HepG2 (cell line): ENCODE measurements around the gene SIK2. TPM values are rescaled to one million over a fixed set of nuclear protein-coding genes. Genes with fewer than 3 reads are reported as not detected.

Source experiments
- ARNTL ChIP-seq: sonication (generic); formaldehyde crosslinking; IDR thresholded peaks from 2 replicates; pipeline ENCODE4 v1.4.0; 2020; ENCODE audit warnings: mild to moderate bottlenecking, missing genetic modification reagents
- ATRX ChIP-seq: sonication (generic); formaldehyde crosslinking; IDR thresholded peaks from 2 replicates; pipeline ENCODE4 v1.4.0; 2020; ENCODE audit warnings: missing genetic modification reagents, borderline replicate concordance
- DRAP1 ChIP-seq: IDR thresholded peaks from 2 replicates; pipeline ENCODE4 v1.6.1; 2016; ENCODE audit warnings: missing genetic modification reagents, missing compliant biosample characterization
- PAWR ChIP-seq: sonication (generic); formaldehyde crosslinking; IDR thresholded peaks from 2 replicates; pipeline ENCODE4 v1.4.0; 2020; ENCODE audit warnings: missing genetic modification reagents, mild to moderate bottlenecking, borderline replicate concordance
- PRDM4 ChIP-seq: sonication (generic); formaldehyde crosslinking; IDR thresholded peaks from 2 replicates; pipeline ENCODE4 v1.9.0; 2021; ENCODE audit warnings: missing genetic modification reagents, borderline replicate concordance
- THAP11 ChIP-seq: IDR thresholded peaks from 2 replicates; pipeline ENCODE4 v1.6.1; 2016; ENCODE audit warnings: missing biosample characterization, missing genetic modification reagents
- THAP7 ChIP-seq: sonication (generic); formaldehyde crosslinking; IDR thresholded peaks from 2 replicates; pipeline ENCODE4 v1.8.1; 2023; ENCODE audit warnings: mild to moderate bottlenecking, missing genetic modification reagents
- TRIM24 ChIP-seq: sonication (generic); formaldehyde crosslinking; IDR thresholded peaks from 2 replicates; pipeline ENCODE4 v1.8.0; 2022; ENCODE audit warnings: mild to moderate bottlenecking, missing genetic modification reagents
- U2AF1 ChIP-seq: fragments of 200-400 bp; formaldehyde crosslinking; optimal IDR thresholded peaks from 2 replicates; pipeline ENCODE3; 2017; ENCODE audit warnings: mild to moderate bottlenecking, low read depth, low read length
- ZBTB43 ChIP-seq: sonication (generic); formaldehyde crosslinking; conservative IDR thresholded peaks from 2 replicates; pipeline ENCODE4 v1.4.0; 2020; ENCODE audit warnings: missing genetic modification reagents
- ZNF101 ChIP-seq: sonication (generic); formaldehyde crosslinking; IDR thresholded peaks from 2 replicates; pipeline ENCODE4 v1.4.0; 2020; ENCODE audit warnings: mild to moderate bottlenecking, low read depth, missing genetic modification reagents, borderline replicate concordance
- ZNF383 ChIP-seq: sonication (generic); formaldehyde crosslinking; IDR thresholded peaks from 2 replicates; pipeline ENCODE4 v1.4.0; 2020; ENCODE audit warnings: missing genetic modification reagents, mild to moderate bottlenecking, borderline replicate concordance
- ZNF432 ChIP-seq: sonication (generic); formaldehyde crosslinking; IDR thresholded peaks from 2 replicates; pipeline ENCODE4 v1.5.0; 2020; ENCODE audit warnings: missing genetic modification reagents, mild to moderate bottlenecking, borderline replicate concordance
- ZNF547 ChIP-seq: sonication (generic); formaldehyde crosslinking; IDR thresholded peaks from 2 replicates; pipeline ENCODE4 v1.5.1; 2020; ENCODE audit warnings: mild to moderate bottlenecking, missing genetic modification reagents
- ZNF598 ChIP-seq: sonication (generic); formaldehyde crosslinking; IDR thresholded peaks from 2 replicates; pipeline ENCODE4 v1.5.1; 2020; ENCODE audit warnings: mild to moderate bottlenecking, missing genetic modification reagents, borderline replicate concordance
- ZNF619 ChIP-seq: sonication (generic); formaldehyde crosslinking; IDR thresholded peaks from 2 replicates; pipeline ENCODE4 v1.4.0; 2020; ENCODE audit warnings: mild to moderate bottlenecking, missing genetic modification reagents
- polyA plus RNA-seq, 8 experiments: library from polyadenylated mRNA; depleted of rRNA in 3 of 8; stranded (reverse) in 7 of 8; unstranded in 1 of 8; fragments of >200 nt; fragmentation: Illumina TruSeq in 4 of 8; extraction: Trizol in 4 of 8; gene quantifications; 2 replicates each; pipeline versions ENCODE4 v1.2.1 to v1.2.3, GENCODE V29; 2011 to 2016; ENCODE audit warnings: low read depth in 4 of 8, missing spikeins in 1 of 8, mixed read lengths in 1 of 8; ENCODE audit not compliant: insufficient read depth in 1 of 8
- total RNA-seq, 5 experiments: library from RNA; depleted of rRNA; stranded (reverse); fragments of >200 nt; fragmentation: Illumina TruSeq; extraction: Trizol; gene quantifications; 2 replicates each; pipeline ENCODE4 v1.2.3, GENCODE V29; 2016; ENCODE audit warnings: low read depth in 1 of 5
- TF ChIP-seq, protein P1 (sequence below): sonication (generic); formaldehyde crosslinking; IDR thresholded peaks from 2 replicates; pipeline ENCODE4; 2020; ENCODE audit warnings: missing genetic modification reagents, mild to moderate bottlenecking, borderline replicate concordance
- TF ChIP-seq, protein P2 (sequence below): sonication (generic); formaldehyde crosslinking; IDR thresholded peaks from 2 replicates; pipeline ENCODE4 v1.4.0; 2020; ENCODE audit warnings: mild to moderate bottlenecking, low read depth, missing genetic modification reagents

The SIK2 gene
- total and polyA plus RNA-seq, 2 of the 13 experiments (the other 11 are each of a cell fraction or from before 2014, with no cell fraction given), result 8.1 to 15.4 TPM

GRCh38 chr11:111601979-111602864, at the start of gene SIK2 (continued):
- peak; percentile 62 for TF ChIP-seq THAP7 (CRISPR knock-in tag)
- no peak for TF ChIP-seq ATRX (CRISPR knock-in tag)
- TF ChIP-seq PRDM4 (CRISPR knock-in tag), result no peak
- TF ChIP-seq PAWR, result no peak
- TF ChIP-seq U2AF1, result no peak
- TF ChIP-seq ARNTL (CRISPR knock-in tag), result no peak
- no peak for TF ChIP-seq DRAP1
- no peak; the same call in 1 of the 2 replicates for TF ChIP-seq ZNF547
- TF ChIP-seq ZNF383 (CRISPR knock-in tag), result no peak
- TF ChIP-seq, protein P1, sequence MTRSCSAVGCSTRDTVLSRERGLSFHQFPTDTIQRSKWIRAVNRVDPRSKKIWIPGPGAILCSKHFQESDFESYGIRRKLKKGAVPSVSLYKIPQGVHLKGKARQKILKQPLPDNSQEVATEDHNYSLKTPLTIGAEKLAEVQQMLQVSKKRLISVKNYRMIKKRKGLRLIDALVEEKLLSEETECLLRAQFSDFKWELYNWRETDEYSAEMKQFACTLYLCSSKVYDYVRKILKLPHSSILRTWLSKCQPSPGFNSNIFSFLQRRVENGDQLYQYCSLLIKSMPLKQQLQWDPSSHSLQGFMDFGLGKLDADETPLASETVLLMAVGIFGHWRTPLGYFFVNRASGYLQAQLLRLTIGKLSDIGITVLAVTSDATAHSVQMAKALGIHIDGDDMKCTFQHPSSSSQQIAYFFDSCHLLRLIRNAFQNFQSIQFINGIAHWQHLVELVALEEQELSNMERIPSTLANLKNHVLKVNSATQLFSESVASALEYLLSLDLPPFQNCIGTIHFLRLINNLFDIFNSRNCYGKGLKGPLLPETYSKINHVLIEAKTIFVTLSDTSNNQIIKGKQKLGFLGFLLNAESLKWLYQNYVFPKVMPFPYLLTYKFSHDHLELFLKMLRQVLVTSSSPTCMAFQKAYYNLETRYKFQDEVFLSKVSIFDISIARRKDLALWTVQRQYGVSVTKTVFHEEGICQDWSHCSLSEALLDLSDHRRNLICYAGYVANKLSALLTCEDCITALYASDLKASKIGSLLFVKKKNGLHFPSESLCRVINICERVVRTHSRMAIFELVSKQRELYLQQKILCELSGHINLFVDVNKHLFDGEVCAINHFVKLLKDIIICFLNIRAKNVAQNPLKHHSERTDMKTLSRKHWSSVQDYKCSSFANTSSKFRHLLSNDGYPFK (CRISPR knock-in tag), result peak; percentile 66; the same call in 1 of the 2 replicates
- no peak for TF ChIP-seq ZNF432
- TF ChIP-seq TRIM24 (CRISPR knock-in tag), result no peak
- TF ChIP-seq THAP11, result peak; percentile 79
- TF ChIP-seq ZNF619, result peak; percentile 89
- no peak for TF ChIP-seq ZBTB43 (CRISPR knock-in tag)
- TF ChIP-seq, protein P2, sequence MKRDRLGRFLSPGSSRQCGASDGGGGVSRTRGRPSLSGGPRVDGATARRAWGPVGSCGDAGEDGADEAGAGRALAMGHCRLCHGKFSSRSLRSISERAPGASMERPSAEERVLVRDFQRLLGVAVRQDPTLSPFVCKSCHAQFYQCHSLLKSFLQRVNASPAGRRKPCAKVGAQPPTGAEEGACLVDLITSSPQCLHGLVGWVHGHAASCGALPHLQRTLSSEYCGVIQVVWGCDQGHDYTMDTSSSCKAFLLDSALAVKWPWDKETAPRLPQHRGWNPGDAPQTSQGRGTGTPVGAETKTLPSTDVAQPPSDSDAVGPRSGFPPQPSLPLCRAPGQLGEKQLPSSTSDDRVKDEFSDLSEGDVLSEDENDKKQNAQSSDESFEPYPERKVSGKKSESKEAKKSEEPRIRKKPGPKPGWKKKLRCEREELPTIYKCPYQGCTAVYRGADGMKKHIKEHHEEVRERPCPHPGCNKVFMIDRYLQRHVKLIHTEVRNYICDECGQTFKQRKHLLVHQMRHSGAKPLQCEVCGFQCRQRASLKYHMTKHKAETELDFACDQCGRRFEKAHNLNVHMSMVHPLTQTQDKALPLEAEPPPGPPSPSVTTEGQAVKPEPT (CRISPR knock-in tag), result no peak
- no peak for TF ChIP-seq ZNF598 (CRISPR knock-in tag)
- TF ChIP-seq ZNF101 (CRISPR knock-in tag), result no peak
